H9 (cell line): ENCODE results near the gene TEX2. TPM values are rescaled to one million over a fixed set of nuclear protein-coding genes. Genes with fewer than 3 reads are reported as not detected.
A peak's percentile ranks its signal among the peaks of the same experiment; 100 is the strongest.

Experiments used
- DNase-seq: peaks from one replicate; pipeline ENCODE4 v3.0.0-alpha.2; 2017
- H2AFZ ChIP-seq: one replicate; pipeline ENCODE4 v1.6.1; 2013; ENCODE audit warnings: mild to moderate bottlenecking, low read length, control low read depth, moderate library complexity
- H2AK5ac ChIP-seq: 2 replicates; pipeline ENCODE4 v1.6.1; 2013; ENCODE audit warnings: low read length, control low read depth, mixed read lengths; ENCODE audit not compliant: insufficient read length
- H2BK120ac ChIP-seq: one replicate; pipeline ENCODE4 v1.6.1; 2013; ENCODE audit warnings: low read depth, mild to moderate bottlenecking, low read length, control low read depth, inconsistent platforms; ENCODE audit not compliant: poor library complexity, severe bottlenecking
- H2BK12ac ChIP-seq: 2 replicates; pipeline ENCODE4 v1.6.1; 2013; ENCODE audit warnings: low read length, control low read depth, mixed read lengths, low read depth; ENCODE audit not compliant: insufficient read length
- H2BK15ac ChIP-seq: 2 replicates; pipeline ENCODE4 v1.6.1; 2013; ENCODE audit warnings: low read depth, low read length, control low read depth
- H2BK20ac ChIP-seq: one replicate; pipeline ENCODE4 v1.6.1; 2013; ENCODE audit warnings: low read depth, mild to moderate bottlenecking, low read length, control low read depth, inconsistent platforms; ENCODE audit not compliant: poor library complexity, severe bottlenecking
- H2BK5ac ChIP-seq: 2 replicates; pipeline ENCODE4 v1.6.1; 2013; ENCODE audit warnings: low read length, control low read depth, mixed read lengths; ENCODE audit not compliant: insufficient read length
- H3K14ac ChIP-seq: 2 replicates; pipeline ENCODE4 v1.6.1; 2013; ENCODE audit warnings: low read length, control low read depth; ENCODE audit not compliant: insufficient read depth
- H3K18ac ChIP-seq: 2 replicates; pipeline ENCODE4 v1.6.1; 2013; ENCODE audit warnings: low read depth, mild to moderate bottlenecking, mixed read lengths, low read length, control low read depth; ENCODE audit not compliant: insufficient read length
- H3K23ac ChIP-seq: 2 replicates; pipeline ENCODE4 v1.6.1; 2013; ENCODE audit warnings: low read length, control low read depth, mixed read lengths, low read depth; ENCODE audit not compliant: insufficient read length
- H3K23me2 ChIP-seq: 2 replicates; pipeline ENCODE4 v1.6.1; 2013; ENCODE audit warnings: low read depth, mild to moderate bottlenecking, mixed read lengths, low read length, control low read depth; ENCODE audit not compliant: insufficient read length, poor library complexity, severe bottlenecking
- H3K27ac ChIP-seq: 2 replicates; pipeline ENCODE4 v1.5.1; 2013; ENCODE audit warnings: low read length, control low read depth, mixed read lengths, low read depth; ENCODE audit not compliant: insufficient read length
- H3K27me3 ChIP-seq: 2 replicates; pipeline ENCODE4 v1.6.1; 2013; ENCODE audit warnings: low read length, control low read depth, inconsistent platforms; ENCODE audit not compliant: insufficient read depth
- H3K4ac ChIP-seq: 2 replicates; pipeline ENCODE4 v1.6.1; 2013; ENCODE audit warnings: low read depth, mild to moderate bottlenecking, control low read depth, inconsistent platforms, low read length, moderate library complexity
- H3K4me1 ChIP-seq: 2 replicates; pipeline ENCODE4 v1.6.1; 2013; ENCODE audit warnings: low read length, control low read depth, inconsistent platforms; ENCODE audit not compliant: insufficient read depth
- H3K4me2 ChIP-seq: 2 replicates; pipeline ENCODE4 v1.6.1; 2013; ENCODE audit warnings: low read length, control low read depth, mixed read lengths; ENCODE audit not compliant: insufficient read length, insufficient read depth
- H3K56ac ChIP-seq: 2 replicates; pipeline ENCODE4 v1.6.1; 2013; ENCODE audit warnings: low read depth, mild to moderate bottlenecking, mixed read lengths, low read length, control low read depth; ENCODE audit not compliant: insufficient read length
- H3K79me1 ChIP-seq: 2 replicates; pipeline ENCODE4 v1.6.1; 2013; ENCODE audit warnings: low read depth, mild to moderate bottlenecking, moderate library complexity, low read length, control low read depth, inconsistent platforms; ENCODE audit not compliant: insufficient read depth, poor library complexity, severe bottlenecking
- H3K79me2 ChIP-seq: 2 replicates; pipeline ENCODE4 v1.6.1; 2013; ENCODE audit warnings: low read length, control low read depth, inconsistent platforms; ENCODE audit not compliant: insufficient read depth
- H3K9ac ChIP-seq: 2 replicates; pipeline ENCODE4 v1.6.1; 2013; ENCODE audit warnings: low read length, control low read depth, mixed read lengths; ENCODE audit not compliant: insufficient read length; ENCODE audit errors: extremely low read depth
- H3K9me3 ChIP-seq: one replicate; pipeline ENCODE4 v1.6.1; 2013; ENCODE audit warnings: low read depth, low read length, inconsistent platforms; ENCODE audit not compliant: control insufficient read depth
- H3T11ph ChIP-seq: one replicate; pipeline ENCODE4 v1.6.1; 2013; ENCODE audit warnings: mild to moderate bottlenecking, low read length, control low read depth, inconsistent platforms
- H4K20me1 ChIP-seq: one replicate; pipeline ENCODE4 v1.6.1; 2013; ENCODE audit not compliant: control insufficient read depth, insufficient read length, insufficient read depth
- H4K5ac ChIP-seq: 2 replicates; pipeline ENCODE4 v1.6.1; 2013; ENCODE audit warnings: low read depth, mild to moderate bottlenecking, mixed read lengths, low read length, control low read depth; ENCODE audit not compliant: insufficient read length
- H4K8ac ChIP-seq: replicated peaks from 2 replicates; pipeline ENCODE4 v1.6.1; 2013; ENCODE audit warnings: low read length, control low read depth, mixed read lengths, low read depth; ENCODE audit not compliant: insufficient read length
- H4K91ac ChIP-seq: 2 replicates; pipeline ENCODE4 v1.6.1; 2013; ENCODE audit warnings: low read depth, mild to moderate bottlenecking, moderate library complexity, mixed read lengths, low read length, control low read depth; ENCODE audit not compliant: insufficient read length
- H3K27ac Mint-ChIP-seq, 3 experiments: 2 replicates in 2 of 3; 3 replicates in 1 of 3; pipeline ENCODE4 v1.8.0; 2020 to 2021; ENCODE audit warnings: mixed read lengths in 3 of 3, mild to moderate bottlenecking in 1 of 3, moderate library complexity in 1 of 3
- H3K27me3 Mint-ChIP-seq: 2 replicates; pipeline ENCODE4 v1.8.0; 2021; ENCODE audit warnings: low read depth, mild to moderate bottlenecking, moderate library complexity, mixed read lengths
- H3K36me3 Mint-ChIP-seq, 3 experiments: 2 replicates in 2 of 3; 3 replicates in 1 of 3; pipeline ENCODE4 v1.8.0; 2020 to 2021; ENCODE audit warnings: low read depth in 3 of 3, mixed read lengths in 3 of 3; ENCODE audit not compliant: insufficient read depth in 1 of 3
- H3K4me1 Mint-ChIP-seq, 2 experiments: 2 replicates each; pipeline ENCODE4 v1.8.0; 2020; ENCODE audit warnings: mixed read lengths in 2 of 2
- H3K4me3 Mint-ChIP-seq, 2 experiments: 2 replicates in 1 of 2; 3 replicates in 1 of 2; pipeline ENCODE4 v1.8.0; 2020 to 2021; ENCODE audit warnings: mild to moderate bottlenecking in 2 of 2, mixed read lengths in 2 of 2, moderate library complexity in 1 of 2
- H3K9me3 Mint-ChIP-seq, 2 experiments: 2 replicates in 1 of 2; 3 replicates in 1 of 2; pipeline ENCODE4 v1.8.0; 2020; ENCODE audit warnings: mild to moderate bottlenecking in 2 of 2, mixed read lengths in 2 of 2, moderate library complexity in 1 of 2
- CTCF ChIP-seq: fragments of 200-600 bp; sonication (generic); conservative IDR thresholded peaks from 3 replicates; pipeline ENCODE4 v1.8.0; 2021; ENCODE audit warnings: antibody characterized with exemption, mild to moderate bottlenecking
- WGBS: extraction: QIAGEN DNeasy Blood & Tissue Kit; methylation state at CpG from one replicate; pipeline ENCODE4 v1.1.7; 2013; ENCODE audit warnings: missing lambda C conversion rate, low lambda C conversion rate, mixed read lengths; ENCODE audit not compliant: insufficient read length; ENCODE audit errors: extremely low coverage; 5-methylcytosine and 5-hydroxymethylcytosine counted together
- total RNA-seq: library from RNA; stranded (reverse); gene quantifications from 2 replicates; pipeline ENCODE4 v1.2.1, GENCODE V29; 2021

Gene TEX2
- total RNA-seq, 1 experiment from 2014 or later: 12.2 TPM

GRCh38 chr17:64147110-64148016, 115.7 kb downstream of the TEX2 start:
- Histone ChIP-seq H3K9ac (peak overlapping the region; percentile 99), H4K20me1 (no peaks in the 10 kb centered on the region), H2BK12ac (no peak overlapping the region), H3K27me3 (no peaks in the 10 kb centered on the region), H3K14ac (peak overlapping the region; percentile 10; the same call in 1 of the 2 replicates), H4K5ac (peak overlapping the region; percentile 54), H3K4me1 (no peaks in the 10 kb centered on the region; the same call in 1 of the 2 replicates), H3K79me2 (no peaks in the 10 kb centered on the region), H2BK15ac (no peak overlapping the region), H3K9me3 (no peaks in the 10 kb centered on the region), H3T11ph (no peak overlapping the region), H2AFZ (no peak overlapping the region), H3K79me1 (no peaks in the 10 kb centered on the region), H3K56ac (peak overlapping the region; percentile 15), H4K91ac (no peak overlapping the region), H3K23me2 (peaks cover 7% of the 10 kb centered on the region), H4K8ac (no peak overlapping the region), H2AK5ac (no peak overlapping the region), H3K4ac (no peak overlapping the region), H3K18ac (no peak overlapping the region), H3K23ac (no peak overlapping the region), H2BK20ac (no peak overlapping the region), H2BK120ac (no peak overlapping the region), H2BK5ac (no peak overlapping the region), H3K4me2 (peak overlapping the region; percentile 89), H3K27ac (peak overlapping the region; percentile 75)
- H3K4me1 Mint-ChIP-seq: peaks cover 16 to 21% of the 10 kb centered on the region in 2 experiments
- peaks cover 0 to 18% (median 12%) of the 10 kb centered on the region in 3 experiments; a peak in 6 of 7 replicates for H3K36me3 Mint-ChIP-seq
- peak overlapping the region in 1 of 3 experiments; percentile 91; a peak in 4 of 7 replicates for H3K27ac Mint-ChIP-seq
- DNase-seq: no peak
- H3K27me3 Mint-ChIP-seq: no peaks in the 10 kb centered on the region; the same call in 1 of the 2 replicates
- no peaks in the 10 kb centered on the region; a peak in 1 of 5 replicates for H3K9me3 Mint-ChIP-seq
- no peak for TF ChIP-seq CTCF
- peak overlapping the region in 1 of 2 experiments; percentile 41; a peak in 2 of 5 replicates for H3K4me3 Mint-ChIP-seq
- WGBS: no CpG with 5 or more reads among the region's 15 CpGs
